NCI-H128 (cell line): Measurements from ENCODE around the gene NDST1.
"Not testable (repeated sequence)": the region's sequence is repeated elsewhere in the genome, so short reads cannot be mapped to it uniquely, and the experiment has no call there.

Source experiments
- DNase-seq: peaks from one replicate; lab custom pipeline; 2025; ENCODE audit not compliant: unreplicated experiment; lab: John Stamatoyannopoulos, UW

The NDST1 gene

DNA sequence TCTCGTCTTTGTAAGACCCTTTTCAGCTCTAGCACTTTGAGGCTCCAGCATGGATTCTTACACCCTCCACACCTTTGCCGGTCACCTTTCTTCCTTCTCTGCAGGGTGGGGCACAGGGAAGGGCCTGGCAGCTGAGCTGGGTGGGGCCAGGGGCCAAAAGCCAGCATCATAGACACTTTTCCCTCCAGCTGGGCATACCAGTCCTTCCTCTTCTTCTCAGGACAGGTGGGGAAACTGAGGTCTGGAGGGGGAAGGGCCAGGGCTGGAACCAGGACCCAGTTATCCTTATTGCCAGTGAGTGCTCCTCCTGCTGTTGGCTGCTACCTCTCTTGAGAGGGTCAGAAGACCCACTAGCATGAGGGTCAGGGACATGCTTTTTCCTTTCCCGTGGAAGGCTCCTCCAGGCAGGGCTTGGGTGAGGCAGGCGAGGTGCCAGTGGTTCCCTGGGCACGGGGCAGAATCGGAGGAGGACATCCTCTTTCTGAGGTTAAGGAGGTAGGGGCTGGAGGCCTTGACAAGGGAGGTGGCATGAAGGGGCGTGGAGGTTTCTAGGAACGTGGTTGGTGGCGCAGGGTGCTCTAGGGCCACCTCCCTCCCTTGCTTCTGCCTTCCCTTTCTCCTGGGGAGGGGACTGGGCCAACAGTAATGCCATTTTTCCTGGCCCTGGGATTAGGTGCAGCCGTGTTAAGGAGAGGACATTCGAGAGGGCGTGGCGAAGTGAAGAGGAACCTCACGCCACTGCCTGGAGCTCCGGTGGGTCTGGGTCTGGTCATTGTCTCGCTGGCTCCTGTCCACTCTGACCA is at the start of gene NDST1:
Gene NDST1, plus strand, starts transcription at position 658 of the 803 bp plus-strand sequence. CDS start 13,124 bp downstream, outside the sequence.
- DNase-seq, result no peak

- peak; percentile 29 for DNase-seq
Observed at GRCh38 chr5:150458802-150459557, 49.0 kb upstream of the NDST1 start.

DNA sequence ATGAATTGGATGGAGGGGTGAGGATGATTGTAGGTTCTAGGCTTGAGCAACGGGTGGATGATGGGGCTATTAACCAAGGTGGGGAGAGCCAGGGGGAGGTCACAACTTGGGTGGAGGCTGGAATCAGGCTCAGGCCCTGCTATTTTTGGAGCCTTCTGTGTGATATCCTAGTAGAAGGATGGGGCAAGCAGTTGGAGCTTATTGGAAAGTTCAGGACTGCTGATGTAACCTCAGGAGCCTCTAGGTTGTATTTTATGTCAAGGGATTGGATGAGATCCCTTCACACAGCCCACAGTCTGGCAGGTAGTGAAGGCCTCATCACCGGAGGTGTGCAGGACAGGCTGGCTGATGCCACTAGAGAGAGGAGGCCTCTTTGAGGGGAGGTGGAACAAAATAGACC is 47.1 kb upstream of the NDST1 start:
- DNase-seq, result no peak

- DNase-seq, result no peak
Observed at GRCh38 chr5:150461231-150461630, 46.7 kb upstream of the NDST1 start.

GRCh38 chr5:150464554-150465012 is 43.3 kb upstream of the NDST1 start:
- DNase-seq, result no peak

DNA sequence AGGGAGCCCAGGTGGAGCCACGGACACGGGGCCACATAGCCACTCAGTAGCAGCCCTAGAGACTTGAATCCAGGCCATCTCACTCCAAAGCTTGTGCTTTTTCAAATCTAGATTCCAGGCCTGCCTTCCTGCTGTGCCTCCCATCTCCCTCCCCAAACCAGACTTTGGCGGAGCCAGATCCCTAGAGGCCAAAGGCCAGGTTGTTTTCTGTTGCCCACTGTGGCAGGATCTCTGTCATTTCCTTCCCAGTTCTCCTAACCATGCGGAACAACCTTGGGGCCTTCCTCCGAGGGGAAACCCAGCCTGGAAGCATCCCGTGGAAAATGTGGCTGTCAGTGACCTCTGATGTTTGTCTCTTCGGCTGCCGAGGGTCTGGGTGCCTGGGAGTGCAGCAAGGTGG is 42.0 kb upstream of the NDST1 start:
- DNase-seq, result no peak

- DNase-seq, result no peak
Observed at GRCh38 chr5:150468206-150468605, 39.7 kb upstream of the NDST1 start.

DNA sequence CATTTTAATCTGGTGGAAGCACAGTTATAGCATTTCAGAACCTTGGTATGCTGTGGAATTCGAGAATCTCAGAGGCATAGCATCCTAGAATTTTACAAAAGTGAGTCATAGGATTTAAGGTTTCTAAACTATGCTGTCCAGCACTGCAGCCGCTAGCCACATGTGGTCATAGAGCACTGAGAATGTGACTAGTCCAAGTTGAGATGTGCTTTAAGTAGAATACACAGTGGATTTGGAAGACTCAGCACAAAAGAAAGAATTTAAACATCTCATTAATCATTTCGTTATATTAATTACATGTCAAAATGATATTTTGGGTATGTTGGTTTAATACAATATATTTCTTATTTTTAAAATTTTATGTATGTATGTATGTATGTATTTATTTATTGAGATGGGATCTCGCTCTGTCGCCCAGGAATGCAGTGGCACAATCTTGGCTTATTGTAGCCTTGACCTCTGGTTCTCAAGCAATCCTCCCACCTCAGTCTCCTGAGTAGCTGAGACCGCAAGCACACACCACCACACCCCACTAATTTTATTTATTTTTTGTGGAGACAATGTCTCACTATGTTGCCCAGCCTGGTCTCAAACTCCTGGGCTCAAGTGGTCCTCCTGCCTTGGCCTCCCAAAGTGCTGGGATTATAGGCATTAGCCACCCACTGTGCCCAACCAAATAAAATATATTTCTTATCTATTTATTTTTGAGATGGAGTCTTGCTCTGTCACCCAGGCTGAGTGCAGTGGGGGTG is 38.0 kb upstream of the NDST1 start:
- no peak for DNase-seq

DNA sequence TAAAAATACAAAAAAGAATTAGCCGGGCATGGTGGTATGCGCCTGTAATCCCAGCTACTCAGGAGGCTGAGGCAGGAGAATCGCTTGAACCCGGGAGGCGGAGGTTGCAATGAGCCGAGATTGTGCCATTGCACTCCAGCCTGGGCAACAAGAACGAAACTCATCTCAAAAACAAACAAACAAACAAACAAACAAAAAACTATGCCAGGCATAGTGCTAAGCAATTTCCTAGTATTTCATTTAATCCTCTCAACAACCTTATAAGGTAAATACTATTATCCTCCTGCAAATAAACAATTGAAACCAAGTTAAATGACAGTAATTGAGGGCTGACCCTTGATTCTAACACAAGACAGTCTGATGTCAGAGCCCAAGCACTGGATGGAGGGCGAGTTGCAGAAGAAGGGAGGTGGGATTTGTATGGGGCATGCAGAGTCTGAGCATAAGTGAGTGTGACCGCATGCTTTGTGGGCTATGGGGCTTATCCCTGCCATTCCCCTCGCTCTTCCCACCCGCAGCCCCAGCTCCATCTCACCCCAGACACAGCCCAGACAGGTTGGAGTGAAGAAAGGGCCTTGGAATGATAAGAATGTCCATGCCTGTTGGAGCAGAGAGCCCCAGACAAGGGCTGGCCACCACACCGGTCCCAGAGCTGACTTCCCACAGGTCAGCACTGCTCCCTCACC is 34.1 kb upstream of the NDST1 start:
- no peak for DNase-seq

DNA sequence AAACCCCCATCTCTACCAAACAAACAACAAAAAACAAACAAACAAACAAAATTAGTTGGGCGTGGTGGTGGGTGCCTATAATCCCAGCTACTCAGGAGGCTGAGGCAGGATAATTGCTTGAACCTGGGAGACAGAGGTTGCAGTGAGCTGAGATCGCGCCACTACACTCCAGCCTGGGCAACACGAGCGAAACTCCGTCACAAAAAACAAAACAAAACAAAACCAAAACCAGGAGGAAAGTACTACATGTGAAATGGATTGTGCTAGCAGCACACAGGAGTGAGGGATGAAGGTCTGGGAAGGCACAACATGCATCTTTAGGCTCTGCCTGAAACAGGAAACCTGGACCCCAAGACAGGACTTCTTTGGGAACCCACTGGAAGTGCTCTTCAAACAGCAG is 31.4 kb upstream of the NDST1 start:
- DNase-seq, result not testable (repeated sequence)

DNA sequence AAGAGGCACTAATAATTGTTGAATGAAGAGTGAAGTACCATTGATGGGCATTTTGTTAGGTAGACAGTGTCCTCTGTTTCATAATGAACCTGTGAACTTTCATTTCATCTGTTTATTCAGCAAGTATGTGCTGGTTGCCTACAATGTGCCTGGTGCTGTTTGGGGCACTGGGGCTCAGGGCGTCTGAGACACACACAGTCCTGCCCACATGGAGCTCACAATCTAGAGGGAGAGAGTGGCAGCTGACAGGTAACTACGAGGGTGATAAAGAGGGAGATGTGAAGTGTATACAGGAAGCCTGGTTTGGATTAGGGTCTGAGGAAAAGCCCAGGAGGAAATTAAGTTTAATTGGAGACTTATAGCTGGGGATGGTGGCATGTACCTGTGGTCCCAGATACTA is 28.5 kb upstream of the NDST1 start:
- no peak for DNase-seq

DNA sequence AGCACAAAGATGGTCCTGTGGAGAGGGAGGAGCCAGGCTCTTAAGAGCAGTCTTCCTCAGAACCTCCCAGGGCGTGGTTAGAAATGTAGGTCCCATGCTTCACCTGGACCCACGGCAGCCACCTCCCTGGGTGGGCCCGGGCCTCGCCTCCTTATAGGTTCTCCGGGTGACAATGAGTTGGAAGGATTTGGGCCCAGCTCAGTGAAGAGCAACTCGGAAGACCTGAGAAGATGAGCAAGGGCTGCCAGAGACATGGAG is 26.3 kb upstream of the NDST1 start:
- no peak for DNase-seq

GRCh38 chr5:150481972-150482406 is 25.9 kb upstream of the NDST1 start:
- no peak for DNase-seq

DNA sequence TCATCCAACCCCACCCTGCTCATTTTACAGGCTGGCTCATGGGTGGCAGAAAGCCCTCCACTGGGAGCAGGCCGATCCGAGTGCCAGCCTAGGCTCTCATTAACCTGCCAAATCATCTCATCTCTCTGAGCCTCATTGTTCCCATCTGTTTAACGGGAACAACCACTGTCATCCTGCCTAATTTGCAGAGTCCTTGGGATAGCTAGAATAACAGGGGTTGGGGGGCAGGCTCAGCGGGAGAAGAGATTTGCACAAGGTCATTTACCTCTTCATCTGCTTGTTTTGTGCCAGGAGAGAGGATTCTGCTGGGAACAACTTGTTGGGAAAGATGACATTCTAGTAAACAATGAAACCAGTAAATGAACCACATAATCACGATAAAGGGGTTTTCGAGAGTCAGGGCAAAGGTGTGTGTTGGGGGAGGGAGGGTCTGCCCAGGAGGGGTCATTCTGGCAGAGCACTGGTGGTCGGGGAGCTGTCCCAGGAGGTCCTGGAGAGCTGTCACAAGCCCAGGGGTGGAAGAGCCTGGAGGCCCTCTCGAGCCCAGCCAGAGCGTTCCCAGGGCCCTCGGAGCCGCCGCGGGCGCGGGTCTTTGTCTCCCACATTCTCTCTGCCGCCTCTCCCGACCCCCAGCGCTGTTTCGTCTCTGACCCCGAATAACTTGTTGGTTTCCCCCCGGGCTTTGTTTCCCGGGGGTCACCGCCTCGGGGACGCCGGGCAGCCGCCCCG is 22.8 kb upstream of the NDST1 start:
- no peak for DNase-seq

- no peak for DNase-seq
Observed at GRCh38 chr5:150485693-150486401, 22.1 kb upstream of the NDST1 start.

GRCh38 chr5:150486402-150487198 is 21.3 kb upstream of the NDST1 start:
- no peak for DNase-seq

- DNase-seq, result no peak
Observed at GRCh38 chr5:150487199-150488061, 20.5 kb upstream of the NDST1 start.
